SK-N-MC (cell line): Measurements from ENCODE around the gene CLNK.

Experiments
- DNase-seq: peaks from one replicate; pipeline ENCODE4 v3.0.0-alpha.2; 2011; ENCODE audit warnings: low read depth, low spot score
- H3K27ac ChIP-seq: fragments of 200-600 bp; sonication (generic); 2 replicates; pipeline ENCODE4 v1.5.1; 2016; ENCODE audit warnings: mixed run types
- H3K36me3 ChIP-seq: fragments of 200-600 bp; sonication (generic); 2 replicates; pipeline ENCODE4 v1.6.1; 2017; ENCODE audit warnings: antibody characterized with exemption, low read length, mixed read lengths; ENCODE audit not compliant: insufficient read depth
- H3K4me3 ChIP-seq: fragments of 200-600 bp; sonication (generic); 2 replicates; pipeline ENCODE4 v1.5.1; 2016
- H3K9ac ChIP-seq: fragments of 200-600 bp; sonication (generic); 2 replicates; pipeline ENCODE4 v1.8.0; 2017; ENCODE audit warnings: mixed run types, mixed read lengths; ENCODE audit not compliant: insufficient read length
- H3K9me3 ChIP-seq: fragments of 200-600 bp; sonication (generic); 2 replicates; pipeline ENCODE4 v1.6.1; 2017; ENCODE audit warnings: low read depth, mild to moderate bottlenecking, antibody characterized with exemption, low read length, moderate library complexity, mixed read lengths
- EZH2 ChIP-seq: fragments of 200-600 bp; sonication (generic); IDR thresholded peaks from one replicate; pipeline ENCODE4 v1.6.1; 2017; ENCODE audit warnings: antibody characterized with exemption
- FOXP2 ChIP-seq: optimal IDR thresholded peaks from 2 replicates; pipeline ENCODE3; 2011; ENCODE audit warnings: mild to moderate bottlenecking, moderate library complexity; ENCODE audit not compliant: insufficient read depth; ENCODE audit errors: extremely low read length, control extremely low read depth
- POLR2AphosphoS5 ChIP-seq: IDR thresholded peaks from 2 replicates; pipeline ENCODE4 v1.6.1; 2012; ENCODE audit warnings: mild to moderate bottlenecking, low read depth, low read length, borderline replicate concordance

Gene CLNK

DNA sequence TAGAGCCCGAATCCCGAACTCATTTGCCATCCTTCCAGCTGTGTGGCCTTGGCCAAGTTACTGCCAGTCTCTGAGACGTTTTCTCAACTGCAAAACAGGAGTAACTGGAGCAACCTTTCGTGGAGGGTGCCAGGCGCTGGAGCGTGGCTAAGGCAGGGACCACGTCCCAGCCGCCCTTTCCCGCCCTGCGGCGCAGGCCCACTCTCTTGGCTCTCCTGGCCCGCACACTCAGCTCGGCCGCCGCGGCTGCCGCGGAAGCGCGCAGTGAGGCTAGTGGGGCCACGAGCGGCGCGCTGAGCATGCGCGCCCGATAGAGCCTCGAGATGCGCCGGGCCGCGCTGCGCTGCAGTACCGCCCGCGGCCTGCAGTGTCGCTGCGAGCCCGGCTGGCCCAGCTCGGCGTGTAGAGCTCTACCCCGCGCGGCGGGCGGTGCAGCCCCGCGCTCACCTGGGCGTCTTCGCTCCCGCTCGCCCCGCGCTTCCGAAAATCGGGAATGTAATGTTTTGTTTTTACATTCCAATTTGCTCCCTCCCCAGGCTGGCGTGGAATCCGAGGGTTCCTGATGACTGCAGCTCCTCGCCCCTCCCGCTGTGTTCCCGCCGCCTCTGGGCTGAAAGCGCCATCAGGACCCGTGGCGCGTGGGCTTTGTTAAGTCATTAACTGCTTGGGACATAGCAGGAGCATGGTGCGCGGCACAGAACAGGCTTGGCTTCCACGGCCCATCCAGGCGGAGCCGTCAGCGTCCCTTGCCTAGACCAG lies 223.3 kb downstream of the CLNK start:
- Histone ChIP-seq H3K4me3 (no peak overlapping the region), H3K9me3 (no peaks in the 10 kb centered on the region), H3K9ac (no peak overlapping the region), H3K36me3 (no peaks in the 10 kb centered on the region), H3K27ac (no peak overlapping the region)
- DNase-seq = no peak
- no peak for TF ChIP-seq EZH2
- TF ChIP-seq FOXP2 = no peak
- TF ChIP-seq POLR2AphosphoS5 = no peak

DNA sequence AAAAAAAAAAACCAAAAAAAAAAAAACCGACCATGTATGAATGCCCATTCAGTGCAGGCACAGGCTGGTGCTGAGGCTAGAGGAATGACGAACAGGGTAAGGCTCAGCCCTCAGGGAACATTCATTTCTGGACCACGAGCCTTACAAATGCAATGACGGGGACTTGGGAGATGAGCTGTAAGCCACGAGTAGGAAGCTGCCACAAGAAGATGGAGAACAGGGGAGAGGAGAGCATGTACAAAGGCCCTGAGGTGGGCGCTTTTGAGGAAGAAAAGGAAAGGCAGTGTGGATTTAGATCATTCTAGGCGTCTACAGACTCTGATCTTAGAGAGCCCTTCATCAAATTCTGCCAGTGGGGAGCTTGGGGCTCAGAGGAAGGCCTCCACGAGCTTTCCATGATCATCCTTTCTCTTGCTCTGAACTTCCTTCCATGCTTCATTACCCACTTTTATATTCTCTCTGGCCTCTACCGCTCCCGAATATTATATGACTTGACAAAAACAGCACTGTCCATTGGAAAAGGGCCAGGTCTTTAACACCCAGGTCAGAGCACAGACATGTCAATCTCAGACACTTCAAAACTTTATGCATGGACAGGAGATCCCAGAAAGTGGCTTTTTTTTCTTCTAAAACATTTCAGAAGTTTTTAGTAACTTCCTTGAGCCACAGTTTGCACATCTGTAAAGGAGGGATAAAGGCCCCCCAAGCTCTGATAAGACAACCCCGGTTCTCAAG lies 224.1 kb downstream of the CLNK start:
- no peak overlapping the region for H3K9ac ChIP-seq
- H3K36me3 ChIP-seq = no peaks in the 10 kb centered on the region
- no peaks in the 10 kb centered on the region for H3K9me3 ChIP-seq
- TF ChIP-seq EZH2 (no peak), POLR2AphosphoS5 (no peak), FOXP2 (no peak)
- no peak overlapping the region for H3K4me3 ChIP-seq
- DNase-seq = no peak
- no peak overlapping the region for H3K27ac ChIP-seq

DNA sequence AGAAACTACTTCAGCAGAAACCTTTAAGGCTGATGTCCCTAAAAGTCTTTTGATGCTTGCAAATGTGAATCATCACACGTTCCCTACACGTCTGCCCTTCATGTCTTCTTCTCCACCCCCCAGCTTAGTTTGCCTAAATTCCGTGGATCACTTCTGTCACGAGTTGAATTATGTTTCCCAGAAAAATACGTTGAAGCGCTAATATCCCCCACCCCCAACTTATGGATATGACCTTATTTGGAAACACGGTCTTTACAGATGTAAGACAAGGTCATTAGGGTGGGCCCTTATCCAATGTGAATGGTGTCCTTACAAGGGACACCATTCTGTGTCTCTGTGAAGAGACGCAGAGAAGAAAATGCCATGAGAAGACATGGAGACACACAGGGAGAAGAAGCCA lies 225.3 kb downstream of the CLNK start:
- H3K36me3 ChIP-seq = peaks cover 6% of the 10 kb centered on the region; the same call in 1 of the 2 replicates
- no peak overlapping the region for H3K27ac ChIP-seq
- H3K9ac ChIP-seq = no peak overlapping the region
- no peak for DNase-seq
- TF ChIP-seq POLR2AphosphoS5 = no peak
- TF ChIP-seq EZH2 = no peak
- TF ChIP-seq FOXP2 = no peak
- H3K4me3 ChIP-seq = no peak overlapping the region
- no peaks in the 10 kb centered on the region for H3K9me3 ChIP-seq

DNA sequence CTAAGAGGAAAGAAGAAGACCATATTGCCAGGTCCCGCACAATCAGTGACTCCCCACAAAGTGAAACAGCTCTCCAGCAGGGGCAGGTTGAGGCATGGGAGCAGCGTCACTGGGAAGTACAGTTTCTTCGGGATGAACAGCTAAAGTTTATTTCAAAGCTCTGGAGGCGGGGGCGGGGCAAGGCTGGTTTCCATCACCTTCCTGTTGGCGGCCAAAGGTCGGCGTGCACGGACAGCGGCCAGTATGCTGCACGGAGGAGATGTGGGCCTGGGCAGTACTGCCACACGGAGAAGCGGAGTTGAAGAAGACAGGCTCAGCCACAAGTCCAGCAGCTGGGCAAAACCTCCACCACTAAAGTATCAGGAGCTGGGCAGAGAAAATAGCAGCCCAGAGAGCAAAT lies 226.4 kb downstream of the CLNK start:
- no peak for TF ChIP-seq POLR2AphosphoS5

DNA sequence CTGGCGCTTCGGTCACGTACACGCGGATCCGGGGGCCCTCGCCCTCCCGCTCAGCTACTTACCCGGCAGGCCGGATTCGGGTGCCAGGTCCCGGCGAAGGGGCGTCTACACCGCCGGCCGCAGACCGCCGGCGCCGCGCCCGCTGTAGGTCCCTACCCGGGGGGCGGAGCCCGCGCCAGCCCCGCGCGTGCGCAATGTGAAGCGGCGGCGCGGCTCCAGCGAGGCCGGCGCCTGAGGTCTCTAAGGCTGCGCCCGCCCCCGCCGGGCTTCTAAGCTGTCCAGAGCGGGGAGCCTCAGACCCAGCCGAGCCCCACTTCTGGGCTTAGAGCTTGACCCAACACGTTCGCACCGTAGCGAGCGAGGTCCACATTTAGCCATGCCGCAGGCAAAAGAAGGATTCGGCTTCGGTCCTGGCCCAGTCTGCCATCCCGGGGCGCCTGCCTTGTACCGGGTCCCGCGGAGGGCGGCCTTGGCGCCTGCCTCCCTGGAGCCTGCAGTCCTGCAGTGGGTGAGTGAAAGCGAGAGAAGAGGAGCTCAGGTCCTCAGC lies 227.2 kb downstream of the CLNK start, which contains the start of gene ZNF518B:
ZNF518B (minus strand) TSS at position 172 of the 547 bp plus-strand sequence. CDS start 11,098 bp downstream, outside the sequence.
- Histone ChIP-seq H3K9ac (no peak within 1 kb of the TSS), H3K27ac (no peak within 1 kb of the TSS), H3K36me3 (peaks cover 20% of the 10 kb centered on the region; the same call in 1 of the 2 replicates), H3K9me3 (no peaks in the 10 kb centered on the region), H3K4me3 (peak within 1 kb of the TSS; percentile 73)
- TF ChIP-seq FOXP2 = no peak
- no peak for TF ChIP-seq EZH2
- no peak for TF ChIP-seq POLR2AphosphoS5
- no peak for DNase-seq

More for the DNA sequence above, 226.4 kb downstream of the CLNK start:
- no peak for DNase-seq
- Histone ChIP-seq H3K9ac (no peak overlapping the region), H3K36me3 (peaks cover 13% of the 10 kb centered on the region; the same call in 1 of the 2 replicates), H3K4me3 (no peak overlapping the region), H3K27ac (no peak overlapping the region), H3K9me3 (no peaks in the 10 kb centered on the region)

DNA sequence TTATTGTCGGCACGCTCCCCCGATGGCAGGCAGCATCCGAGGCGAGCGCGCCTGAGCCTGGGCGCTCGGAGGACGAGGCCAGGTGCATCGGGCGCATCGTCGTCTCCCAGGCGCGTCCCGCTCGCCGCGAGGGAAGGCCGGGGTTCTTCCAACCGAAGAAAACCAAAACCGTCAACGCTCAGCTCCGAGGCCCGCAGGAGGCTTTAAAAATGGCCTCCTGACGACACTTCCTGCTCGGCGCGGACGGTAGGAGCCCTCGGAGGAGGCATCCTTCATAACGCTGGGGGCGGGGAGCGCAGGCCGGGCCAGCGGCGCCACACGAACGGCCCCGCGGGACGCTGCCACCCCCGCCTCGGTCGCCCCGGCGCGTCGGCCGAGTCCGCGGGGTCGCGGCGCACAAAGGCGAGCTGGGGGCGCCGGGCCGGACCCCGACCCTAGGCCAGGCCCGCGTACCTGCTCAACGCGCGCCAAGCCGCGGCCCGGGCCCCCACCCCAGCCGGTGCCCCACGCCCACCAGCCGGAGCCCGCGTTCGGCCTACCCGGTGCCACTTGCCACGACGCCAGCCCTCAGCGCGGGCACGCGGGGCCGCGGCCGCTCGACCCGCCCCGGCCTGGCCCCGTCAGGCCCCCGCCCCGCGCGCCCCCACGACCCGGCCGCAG lies 227.8 kb downstream of the CLNK start:
- no peak overlapping the region for H3K27ac ChIP-seq
- H3K9ac ChIP-seq = no peak overlapping the region
- no peak for TF ChIP-seq POLR2AphosphoS5
- TF ChIP-seq FOXP2 = no peak
- no peak for TF ChIP-seq EZH2
- no peak for DNase-seq
- H3K9me3 ChIP-seq = no peaks in the 10 kb centered on the region
- peak overlapping the region; percentile 73 for H3K4me3 ChIP-seq
- H3K36me3 ChIP-seq = peaks cover 22% of the 10 kb centered on the region; the same call in 1 of the 2 replicates

DNA sequence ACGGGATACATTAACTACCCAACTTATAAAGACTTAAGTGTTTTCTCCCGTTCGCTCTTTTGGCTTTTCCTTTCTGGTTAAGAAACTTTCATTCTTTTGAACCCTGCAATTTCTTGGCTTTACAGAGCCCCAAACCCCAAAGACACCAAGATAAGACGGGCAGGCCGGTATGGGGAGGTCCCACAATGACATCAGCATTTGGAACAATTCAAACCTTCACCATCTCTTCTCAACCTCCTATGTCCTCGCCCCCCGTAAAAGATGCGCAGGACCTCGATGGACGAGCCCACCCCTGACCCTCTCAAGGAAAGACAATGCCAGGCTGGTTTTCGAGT lies 228.3 kb downstream of the CLNK start:
- no peak for DNase-seq
- H3K27ac ChIP-seq = no peak overlapping the region
- peak overlapping the region; percentile 73 for H3K4me3 ChIP-seq
- TF ChIP-seq FOXP2 (no peak), POLR2AphosphoS5 (no peak), EZH2 (no peak)
- no peaks in the 10 kb centered on the region for H3K9me3 ChIP-seq
- H3K36me3 ChIP-seq = peaks cover 22% of the 10 kb centered on the region; the same call in 1 of the 2 replicates
- H3K9ac ChIP-seq = no peak overlapping the region

DNA sequence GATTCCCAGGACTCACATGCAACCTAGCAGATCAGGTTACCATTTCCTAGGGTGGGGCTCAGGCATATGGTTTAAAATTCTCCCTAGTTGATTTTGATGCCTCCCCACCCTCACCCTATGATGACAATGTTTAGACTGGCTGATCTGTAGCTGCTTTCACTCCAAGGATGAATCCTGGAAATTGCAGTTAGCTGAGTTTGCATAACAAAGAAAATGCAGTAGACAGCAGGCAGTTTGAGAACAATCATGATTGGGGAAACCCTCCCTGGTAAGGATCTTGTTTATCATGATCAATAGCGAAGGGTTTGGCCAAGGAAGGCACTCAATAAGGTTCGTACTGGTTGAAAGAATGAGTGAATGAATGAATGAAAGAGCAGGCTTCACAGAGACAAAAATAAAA lies 229.4 kb downstream of the CLNK start:
- Histone ChIP-seq H3K9me3 (no peaks in the 10 kb centered on the region), H3K4me3 (no peak overlapping the region), H3K36me3 (peaks cover 29% of the 10 kb centered on the region; the same call in 1 of the 2 replicates), H3K9ac (no peak overlapping the region), H3K27ac (no peak overlapping the region)
- TF ChIP-seq FOXP2 (no peak), EZH2 (no peak), POLR2AphosphoS5 (no peak)
- DNase-seq = no peak
